H1 (cell line): Measurements from ENCODE around the gene ZFPL1. TPM values are rescaled to one million over a fixed set of nuclear protein-coding genes. Genes with fewer than 3 reads are reported as not detected.
A peak's percentile ranks its signal among the peaks of the same experiment; 100 is the strongest.

Experiments
- CTCF ChIA-PET: fragments of 300-600 bp; sonication (Branson Sonifier 250); formaldehyde crosslinking; loops from one replicate; lab custom pipeline; 2021; ENCODE audit not compliant: partially characterized antibody; lab: Charles Lee
- POLR2A ChIA-PET: fragments of 300-600 bp; sonication (Branson Sonifier 250); formaldehyde crosslinking; loops from one replicate; lab custom pipeline; 2021; ENCODE audit warnings: inconsistent platforms; ENCODE audit not compliant: partially characterized antibody; lab: Charles Lee
- DNase-seq, 2 experiments: peaks; one replicate each; pipeline versions ENCODE4 v3.0.0 to v3.0.0-alpha.2; 2010 to 2022; ENCODE audit warnings: low spot score in 2 of 2, low read depth in 1 of 2, mixed read lengths in 1 of 2
- FAIRE-seq: peaks from 2 replicates; lab custom pipeline; 2011; peaks lifted over from hg19 to GRCh38; lab: Jason Lieb, UNC
- H2AFZ ChIP-seq: 2 replicates; pipeline ENCODE4 v1.8.1; 2012; ENCODE audit warnings: low read length, inconsistent platforms
- H2AK5ac ChIP-seq: 2 replicates; pipeline ENCODE4 v1.6.1; 2013; ENCODE audit warnings: low read depth, low read length
- H2BK120ac ChIP-seq: replicated peaks from 2 replicates; pipeline ENCODE3; 2013; ENCODE audit warnings: low read depth, low read length, inconsistent platforms
- H2BK12ac ChIP-seq: 2 replicates; pipeline ENCODE4 v1.6.1; 2013; ENCODE audit warnings: low read depth, low read length
- H2BK15ac ChIP-seq: 2 replicates; pipeline ENCODE4 v1.6.1; 2013; ENCODE audit warnings: low read length
- H2BK20ac ChIP-seq: 2 replicates; pipeline ENCODE4 v1.6.1; 2013; ENCODE audit warnings: low read length
- H2BK5ac ChIP-seq: 2 replicates; pipeline ENCODE4 v1.6.1; 2013; ENCODE audit warnings: low read depth, low read length
- H3K14ac ChIP-seq: 2 replicates; pipeline ENCODE4 v1.6.1; 2013; ENCODE audit warnings: inconsistent platforms; ENCODE audit not compliant: insufficient read length
- H3K18ac ChIP-seq: 2 replicates; pipeline ENCODE4 v1.6.1; 2013; ENCODE audit warnings: low read length; ENCODE audit errors: extremely low read depth
- H3K23ac ChIP-seq: 2 replicates; pipeline ENCODE4 v1.6.1; 2013; ENCODE audit warnings: inconsistent platforms; ENCODE audit not compliant: insufficient read length
- H3K23me2 ChIP-seq: 2 replicates; pipeline ENCODE4 v1.6.1; 2013; ENCODE audit warnings: low read depth, low read length
- H3K27ac ChIP-seq: 2 replicates; pipeline ENCODE4 v1.6.1; 2011; ENCODE audit warnings: low read depth, low read length, inconsistent platforms
- H3K27me3 ChIP-seq, 4 experiments: replicated peaks in 1 of 4; 1 replicate in 1 of 4; 2 replicates in 3 of 4; pipeline versions ENCODE4 v1.6.1 to v1.8.1; 2011 to 2013; ENCODE audit warnings: low read length in 3 of 4, mild to moderate bottlenecking in 3 of 4, inconsistent platforms in 2 of 4, mixed read lengths in 2 of 4, moderate library complexity in 1 of 4; ENCODE audit not compliant: control insufficient read depth in 3 of 4, insufficient read depth in 3 of 4; ENCODE audit errors: extremely low read depth in 1 of 4
- H3K36me3 ChIP-seq, 4 experiments: 2 replicates each; pipeline versions ENCODE4 v1.6.1 to v1.8.1; 2011 to 2013; ENCODE audit warnings: mild to moderate bottlenecking in 4 of 4, low read length in 3 of 4, moderate library complexity in 2 of 4, control low read depth in 1 of 4, inconsistent platforms in 1 of 4; ENCODE audit not compliant: insufficient read depth in 4 of 4, control insufficient read depth in 2 of 4
- H3K4ac ChIP-seq: replicated peaks from 2 replicates; pipeline ENCODE3; 2013; ENCODE audit warnings: low read length, low read depth, mixed read lengths, inconsistent platforms; ENCODE audit not compliant: insufficient read length
- H3K4me1 ChIP-seq, 4 experiments: replicated peaks in 1 of 4; 1 replicate in 1 of 4; 2 replicates in 3 of 4; pipeline versions ENCODE4 v1.6.1 to v1.8.1; 2011 to 2013; ENCODE audit warnings: low read length in 3 of 4, inconsistent platforms in 2 of 4, mixed read lengths in 1 of 4; ENCODE audit not compliant: insufficient read depth in 4 of 4, control insufficient read depth in 3 of 4
- H3K4me2 ChIP-seq, 2 experiments: 2 replicates each; pipeline versions ENCODE4 v1.6.1 to v1.8.1; 2011 to 2013; ENCODE audit warnings: low read depth in 2 of 2, low read length in 2 of 2, control low read depth in 1 of 2, inconsistent platforms in 1 of 2, mild to moderate bottlenecking in 1 of 2; ENCODE audit not compliant: insufficient read depth in 1 of 2
- H3K4me3 ChIP-seq, 4 experiments: fragments of 200-600, 300-600 bp in 1 of 4; sonication (generic), shearing (Covaris generic), sonication (Bioruptor Twin) in 1 of 4; 2 replicates each; pipeline versions ENCODE4 v1.5.1 to v1.8.1; 2011 to 2016; ENCODE audit warnings: low read length in 4 of 4, low read depth in 3 of 4, control low read depth in 2 of 4, inconsistent platforms in 2 of 4, mild to moderate bottlenecking in 2 of 4, mixed read lengths in 1 of 4, moderate library complexity in 1 of 4; ENCODE audit not compliant: insufficient read depth in 2 of 4; ENCODE audit errors: extremely low read depth in 1 of 4
- H3K56ac ChIP-seq: replicated peaks from 2 replicates; pipeline ENCODE3; 2013; ENCODE audit warnings: low read depth, mild to moderate bottlenecking, mixed read lengths, low read length, inconsistent platforms; ENCODE audit not compliant: insufficient read length
- H3K79me1 ChIP-seq: 2 replicates; pipeline ENCODE4 v1.6.1; 2013; ENCODE audit warnings: low read depth, low read length, control low read depth
- H3K79me2 ChIP-seq, 2 experiments: 2 replicates each; pipeline versions ENCODE4 v1.6.1 to v1.8.1; 2012 to 2013; ENCODE audit warnings: low read length in 2 of 2, mild to moderate bottlenecking in 2 of 2, inconsistent platforms in 1 of 2; ENCODE audit not compliant: insufficient read depth in 2 of 2, control insufficient read depth in 1 of 2
- H3K9ac ChIP-seq, 4 experiments: replicated peaks in 1 of 4; 1 replicate in 1 of 4; 2 replicates in 3 of 4; pipeline versions ENCODE4 v1.6.1 to v1.8.1; 2011 to 2013; ENCODE audit warnings: low read depth in 3 of 4, low read length in 3 of 4, control low read depth in 2 of 4, mild to moderate bottlenecking in 2 of 4, moderate library complexity in 2 of 4, inconsistent platforms in 1 of 4; ENCODE audit errors: extremely low read depth in 1 of 4
- H3K9me3 ChIP-seq, 2 experiments: 2 replicates each; pipeline versions ENCODE4 v1.6.1 to v1.8.1; 2012 to 2013; ENCODE audit warnings: mild to moderate bottlenecking in 2 of 2, moderate library complexity in 2 of 2, control low read depth in 1 of 2, inconsistent platforms in 1 of 2, low read depth in 1 of 2, low read length in 1 of 2, mixed read lengths in 1 of 2; ENCODE audit not compliant: insufficient read depth in 2 of 2
- H4K20me1 ChIP-seq, 2 experiments: replicated peaks in 1 of 2; 2 replicates each; pipeline versions ENCODE3 to v1.8.1; 2011 to 2013; ENCODE audit warnings: inconsistent platforms in 2 of 2, low read length in 2 of 2, mild to moderate bottlenecking in 1 of 2; ENCODE audit not compliant: insufficient read depth in 2 of 2, control insufficient read depth in 1 of 2
- H4K5ac ChIP-seq: 2 replicates; pipeline ENCODE4 v1.6.1; 2013; ENCODE audit warnings: low read length, low read depth, mixed read lengths, inconsistent platforms; ENCODE audit not compliant: insufficient read length
- H4K8ac ChIP-seq: 2 replicates; pipeline ENCODE4 v1.8.0; 2013; ENCODE audit warnings: mild to moderate bottlenecking, moderate library complexity, low read length, inconsistent platforms; ENCODE audit not compliant: insufficient read depth; ENCODE audit errors: extremely low read depth
- H4K91ac ChIP-seq: replicated peaks from 2 replicates; pipeline ENCODE3; 2013; ENCODE audit warnings: low read length, mixed read lengths, inconsistent platforms; ENCODE audit not compliant: insufficient read length
- CEBPB ChIP-seq: IDR thresholded peaks from 2 replicates; pipeline ENCODE4 v1.6.1; 2012; ENCODE audit warnings: low read depth, low read length
- CHD2 ChIP-seq: IDR thresholded peaks from 2 replicates; pipeline ENCODE4 v1.6.1; 2012; ENCODE audit warnings: low read length, improper control_type of control experiment
- GTF2F1 ChIP-seq: IDR thresholded peaks from 2 replicates; pipeline ENCODE4 v1.6.1; 2012; ENCODE audit warnings: low read depth, low read length, improper control_type of control experiment, borderline replicate concordance
- HDAC6 ChIP-seq: IDR thresholded peaks from one replicate; pipeline ENCODE4 v1.7.1; 2012; ENCODE audit warnings: low read depth, mild to moderate bottlenecking, inconsistent platforms, low read length, moderate library complexity
- NANOG ChIP-seq: IDR thresholded peaks from 2 replicates; pipeline ENCODE4 v1.6.1; 2011; ENCODE audit warnings: low read length, low read depth, mild to moderate bottlenecking, inconsistent platforms; ENCODE audit not compliant: insufficient read depth, poor library complexity, severe bottlenecking
- WGBS, 2 experiments: shearing (Covaris generic) in 1 of 2; methylation state at CpG; one replicate each; pipeline versions ENCODE4 v1.1.6 to v1.1.7; 2013 to 2015; ENCODE audit warnings: low lambda C conversion rate in 2 of 2, mixed read lengths in 2 of 2, inconsistent platforms in 1 of 2, low coverage in 1 of 2, missing lambda C conversion rate in 1 of 2; ENCODE audit not compliant: insufficient replicate concordance in 2 of 2, insufficient coverage in 1 of 2, insufficient read length in 1 of 2; ENCODE audit errors: extremely low coverage in 1 of 2, missing lambda C conversion rate in 1 of 2; 5-methylcytosine and 5-hydroxymethylcytosine counted together
- polyA plus RNA-seq, 7 experiments: library from polyadenylated mRNA; depleted of rRNA in 3 of 7; stranded (reverse) in 5 of 7; unstranded in 2 of 7; fragments of >200 nt in 5 of 7; fragments of 200-250 nt in 2 of 7; gene quantifications; 1 replicate in 5 of 7; 2 replicates in 1 of 7; 4 replicates in 1 of 7; pipeline versions ENCODE4 v1.2.1 to v1.2.3, GENCODE V29; 2011 to 2013; ENCODE audit warnings: missing spikeins in 2 of 7, mixed read lengths in 2 of 7
- total RNA-seq: library from RNA; stranded (reverse); fragmentation: NEBNext Ultra II Directional; extraction: Animal tissue kit (Norgen Biotek cat#: 25700); gene quantifications from 2 replicates; pipeline ENCODE4 v1.2.1, GENCODE V29; 2021
- TF ChIP-seq, protein P1 (sequence below): IDR thresholded peaks from 2 replicates; pipeline ENCODE4 v1.6.1; 2012; ENCODE audit warnings: inconsistent platforms

Gene ZFPL1
- total and polyA plus RNA-seq, 2 of the 8 experiments (the other 6 are each of a cell fraction or from before 2014, with no cell fraction given) = 21.5 to 76.8 TPM

DNA sequence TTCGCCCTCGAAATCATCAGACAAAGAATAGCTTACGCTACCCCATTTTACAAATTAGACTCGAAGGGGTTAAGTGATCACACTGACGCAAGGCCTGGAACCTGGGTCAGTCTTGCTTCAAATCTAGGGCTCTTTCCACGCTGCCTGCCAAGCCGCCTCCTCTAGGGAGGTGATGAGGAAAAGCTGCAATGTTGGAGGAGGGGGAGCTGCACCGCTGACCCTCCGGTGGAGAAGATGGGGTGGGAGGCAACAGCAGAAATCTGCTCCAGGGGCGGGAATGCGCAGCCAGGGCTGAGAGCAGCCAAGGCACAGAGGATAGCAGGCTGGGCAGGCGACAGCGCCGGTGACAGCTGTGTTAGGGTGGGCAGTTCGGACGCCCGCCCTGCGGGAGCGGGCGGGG lies 49.7 kb downstream of the ZFPL1 start:
- TF ChIP-seq CHD2 (no peak), CEBPB (no peak), NANOG (no peak), GTF2F1 (no peak), HDAC6 (no peak)
- TF ChIP-seq, protein P1, sequence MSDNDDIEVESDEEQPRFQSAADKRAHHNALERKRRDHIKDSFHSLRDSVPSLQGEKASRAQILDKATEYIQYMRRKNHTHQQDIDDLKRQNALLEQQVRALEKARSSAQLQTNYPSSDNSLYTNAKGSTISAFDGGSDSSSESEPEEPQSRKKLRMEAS = no peak
- H3K56ac ChIP-seq = peak overlapping the region; percentile 34
- POLR2A ChIA-PET = interaction anchor here (1.0 to 15.8 kb wide), 7 partner anchors 7 to 198 kb away, joined by 3 to 305 read pairs (median 20); partner anchors contain the start of genes CAPN1, FAU, GPHA2 and MRPL49
- no peak overlapping the region for H4K5ac ChIP-seq
- peak overlapping the region; percentile 50 for H3K4ac ChIP-seq
- no peak for FAIRE-seq
- H3K36me3 ChIP-seq = peaks cover 11 to 27% (median 23%) of the 10 kb centered on the region in 4 experiments; a peak in 7 of 8 replicates
- H3K79me2 ChIP-seq = peaks cover 0 to 15% of the 10 kb centered on the region in 2 experiments; a peak in 1 of 4 replicates
- peaks cover 0 to 13% (median 7%) of the 10 kb centered on the region in 4 experiments; a peak in 6 of 7 replicates for H3K4me1 ChIP-seq
- no peak for DNase-seq
- H3K4me2 ChIP-seq = peak overlapping the region; percentile 77 to 91
- no peak overlapping the region; the same call in 1 of the 2 replicates for H3K27ac ChIP-seq
- H3K23me2 ChIP-seq = peaks cover 14% of the 10 kb centered on the region
- no peak overlapping the region for H2BK20ac ChIP-seq
- CTCF ChIA-PET = interaction anchor here (0.6 to 2.9 kb wide), 4 partner anchors 23 to 1195 kb away, joined by 3 to 13 read pairs (median 4); partner anchors contain the start of gene TM7SF2
- 5% methylated on average over 20 of the region's 20 CpGs; no CpG with 5 or more reads in 1 of the 2 experiments for WGBS, 2 experiments
- no peak overlapping the region for H3K18ac ChIP-seq
- no peaks in the 10 kb centered on the region for H3K27me3 ChIP-seq
- H4K91ac ChIP-seq = no peak overlapping the region
- peak overlapping the region; percentile 100; the same call in 1 of the 2 replicates for H2BK5ac ChIP-seq
- H3K79me1 ChIP-seq = peaks cover 3% of the 10 kb centered on the region; the same call in 1 of the 2 replicates
- H2AK5ac ChIP-seq = no peak overlapping the region
- no peak overlapping the region for H2BK120ac ChIP-seq
- no peaks in the 10 kb centered on the region for H3K9me3 ChIP-seq
- H3K9ac ChIP-seq = peak overlapping the region in 3 of 4 experiments; percentile 31 to 98 (median 88); a peak in 5 of 7 replicates
- H3K4me3 ChIP-seq = peak overlapping the region; percentile 84 to 94 (median 88)
- no peak overlapping the region for H3K23ac ChIP-seq
- peaks cover 0 to 11% of the 10 kb centered on the region in 2 experiments for H4K20me1 ChIP-seq
- peak overlapping the region; percentile 98 for H4K8ac ChIP-seq
- no peak overlapping the region for H3K14ac ChIP-seq
- H2BK15ac ChIP-seq = no peak overlapping the region
- no peak overlapping the region for H2BK12ac ChIP-seq
- no peak overlapping the region for H2AFZ ChIP-seq
